Neural crest cell (in vitro differentiated cells): ENCODE results near the gene WDR26. TPM values are rescaled to one million over a fixed set of nuclear protein-coding genes. Genes with fewer than 3 reads are reported as not detected.
"Not testable (repeated sequence)": the region's sequence is repeated elsewhere in the genome, so short reads cannot be mapped to it uniquely, and the experiment has no call there.

Experiments used
- DNase-seq: peaks from one replicate; pipeline ENCODE4 v3.0.0; 2021; ENCODE audit warnings: low read depth, mixed read lengths, low spot score
- H3K27ac Mint-ChIP-seq: one replicate; pipeline ENCODE4 v1.8.0; 2021; ENCODE audit warnings: mild to moderate bottlenecking, mixed read lengths; ENCODE audit not compliant: unreplicated experiment
- H3K27me3 Mint-ChIP-seq: 2 replicates; pipeline ENCODE4 v1.8.0; 2021; ENCODE audit warnings: low read depth, mild to moderate bottlenecking, mixed read lengths
- H3K36me3 Mint-ChIP-seq: 2 replicates; pipeline ENCODE4 v1.8.0; 2021; ENCODE audit warnings: low read depth, mild to moderate bottlenecking, mixed read lengths
- H3K4me1 Mint-ChIP-seq: 2 replicates; pipeline ENCODE4 v1.8.0; 2021; ENCODE audit warnings: mixed read lengths
- H3K4me3 Mint-ChIP-seq: one replicate; pipeline ENCODE4 v1.8.0; 2021; ENCODE audit warnings: mild to moderate bottlenecking, mixed read lengths
- H3K9me3 Mint-ChIP-seq: 2 replicates; pipeline ENCODE4 v1.8.0; 2021; ENCODE audit warnings: mixed read lengths
- CTCF ChIP-seq: fragments of 200-600 bp; sonication (generic); conservative IDR thresholded peaks from 2 replicates; pipeline ENCODE4 v1.5.0; 2021; ENCODE audit warnings: antibody characterized with exemption, mild to moderate bottlenecking
- total RNA-seq: library from RNA; stranded (reverse); gene quantifications from 2 replicates; pipeline ENCODE4 v1.2.1, GENCODE V29; 2021

WDR26 gene
- total RNA-seq, 1 donor from 2014 or later: 65.5 TPM

- no peak for DNase-seq
- no peak for TF ChIP-seq CTCF
- Mint-ChIP-seq H3K4me3 (no peak overlapping the region), H3K27ac (no peak overlapping the region), H3K4me1 (peaks cover 30% of the 10 kb centered on the region), H3K36me3 (no peaks in the 10 kb centered on the region), H3K9me3 (no peaks in the 10 kb centered on the region), H3K27me3 (no peaks in the 10 kb centered on the region)
Observed at GRCh38 chr1:224429616-224430326, 4.8 kb downstream of the WDR26 start.

- DNase-seq, H3K9me3 Mint-ChIP-seq, H3K4me3 Mint-ChIP-seq, H3K27me3 Mint-ChIP-seq, H3K36me3 Mint-ChIP-seq, H3K27ac Mint-ChIP-seq: not testable (repeated sequence)
- peaks cover 30% of the 10 kb centered on the region for H3K4me1 Mint-ChIP-seq
Observed at GRCh38 chr1:224428713-224429112, 5.9 kb downstream of the WDR26 start.

GRCh38 chr1:224427346-224427745 lies 7.3 kb downstream of the WDR26 start:
- DNase-seq: no peak
- peaks cover 8% of the 10 kb centered on the region for H3K36me3 Mint-ChIP-seq
- H3K27ac Mint-ChIP-seq: no peak overlapping the region
- no peak for TF ChIP-seq CTCF
- H3K4me1 Mint-ChIP-seq: peaks cover 18% of the 10 kb centered on the region
- H3K4me3 Mint-ChIP-seq: no peak overlapping the region
- H3K9me3 Mint-ChIP-seq: no peaks in the 10 kb centered on the region
- no peaks in the 10 kb centered on the region for H3K27me3 Mint-ChIP-seq

DNA sequence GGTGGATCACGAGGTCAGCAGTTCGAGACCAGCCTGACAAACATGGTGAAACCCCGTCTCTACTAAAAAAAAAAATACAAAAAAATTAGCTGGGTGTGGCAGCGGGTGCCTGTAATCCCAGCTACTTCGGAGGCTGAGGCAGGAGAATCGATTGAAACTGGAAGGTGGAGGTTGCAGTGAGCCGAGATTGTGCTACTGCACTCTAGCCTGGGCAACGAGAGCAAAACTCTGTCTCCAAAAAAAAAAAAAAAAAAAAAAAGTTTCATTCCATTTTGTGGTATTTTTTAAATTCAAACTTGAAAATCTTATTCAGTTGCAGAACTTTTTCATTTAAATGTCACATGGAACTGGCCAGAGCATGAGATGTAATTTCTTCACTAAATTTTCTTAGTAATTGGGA lies 7.7 kb downstream of the WDR26 start:
- peaks cover 13% of the 10 kb centered on the region for H3K4me1 Mint-ChIP-seq
- DNase-seq, H3K27ac Mint-ChIP-seq, H3K4me3 Mint-ChIP-seq, H3K9me3 Mint-ChIP-seq, H3K27me3 Mint-ChIP-seq: not testable (repeated sequence)
- H3K36me3 Mint-ChIP-seq: peaks cover 12% of the 10 kb centered on the region

DNA sequence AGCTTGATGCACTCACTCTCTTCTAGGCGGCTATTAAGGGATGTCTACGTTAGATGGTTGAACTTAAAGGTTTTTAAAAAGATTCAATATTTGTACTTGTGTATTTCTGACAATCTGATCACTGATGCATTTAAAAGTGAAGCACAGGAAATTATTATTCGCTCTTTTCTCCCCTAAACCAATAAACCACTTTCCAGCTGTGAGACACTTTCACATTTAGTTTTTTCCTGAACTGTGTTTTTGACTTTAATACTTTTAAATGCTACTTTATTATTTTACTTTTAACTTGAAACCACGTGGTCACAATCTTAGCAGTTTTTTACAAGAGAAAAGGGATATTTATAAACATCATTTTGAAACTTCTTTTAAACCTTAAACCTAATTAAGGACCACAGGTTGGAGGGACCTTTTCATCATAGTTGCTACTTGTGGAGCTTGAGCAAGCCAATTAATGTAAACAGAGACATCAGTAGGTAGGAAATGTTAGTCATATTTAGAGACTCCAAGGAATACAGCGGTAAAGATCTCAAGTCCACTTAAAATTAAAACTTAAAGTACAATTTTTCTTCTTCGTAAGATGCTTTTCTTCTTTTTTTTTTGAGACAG lies 9.2 kb downstream of the WDR26 start:
- Mint-ChIP-seq H3K9me3 (no peaks in the 10 kb centered on the region), H3K4me3 (no peak overlapping the region), H3K4me1 (peaks cover 1% of the 10 kb centered on the region), H3K27me3 (no peaks in the 10 kb centered on the region), H3K27ac (no peak overlapping the region), H3K36me3 (peaks cover 14% of the 10 kb centered on the region)
- DNase-seq: no peak
- TF ChIP-seq CTCF: no peak

DNA sequence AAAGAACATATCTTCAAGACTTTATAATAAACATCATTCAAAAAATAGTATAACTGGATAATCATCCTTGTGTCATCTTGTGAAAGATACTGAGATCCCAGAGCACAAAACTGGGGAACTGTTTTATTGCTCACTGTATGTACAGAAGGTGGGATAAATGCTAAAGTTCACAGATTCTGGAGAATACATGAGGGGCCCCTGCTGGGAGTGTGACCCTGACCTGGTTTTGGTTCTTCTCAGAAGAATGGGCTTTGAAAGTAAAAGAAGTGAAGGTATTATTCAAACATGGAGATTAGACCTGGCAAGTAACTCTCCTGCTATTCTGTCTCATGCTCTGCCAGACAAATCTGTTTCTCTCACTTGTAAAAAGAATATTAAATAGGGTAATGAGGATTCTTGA lies 14.5 kb downstream of the WDR26 start:
- H3K27ac Mint-ChIP-seq: no peak overlapping the region
- DNase-seq: no peak
- H3K4me3 Mint-ChIP-seq: no peak overlapping the region
- H3K9me3 Mint-ChIP-seq: no peaks in the 10 kb centered on the region
- H3K36me3 Mint-ChIP-seq: peaks cover 24% of the 10 kb centered on the region
- no peaks in the 10 kb centered on the region for H3K4me1 Mint-ChIP-seq
- no peak for TF ChIP-seq CTCF
- no peaks in the 10 kb centered on the region for H3K27me3 Mint-ChIP-seq
